ENCODE results near the gene GJB2.
A peak's percentile ranks its signal among the peaks of the same experiment; 100 is the strongest.

The GJB2 gene

GRCh38 chr13:20170921-20171320 lies 21.8 kb downstream of the GJB2 start:
- no peak overlapping the region for H3K4me3 ChIP-seq (ENCODE audit: low read depth, low read length)
- no peak for DNase-seq (ENCODE audit: low read depth)
- no peak for TF ChIP-seq CTCF (IDR thresholded peaks at IDR 0.05; ENCODE audit: low read depth, low read length, missing control alignments)

DNA sequence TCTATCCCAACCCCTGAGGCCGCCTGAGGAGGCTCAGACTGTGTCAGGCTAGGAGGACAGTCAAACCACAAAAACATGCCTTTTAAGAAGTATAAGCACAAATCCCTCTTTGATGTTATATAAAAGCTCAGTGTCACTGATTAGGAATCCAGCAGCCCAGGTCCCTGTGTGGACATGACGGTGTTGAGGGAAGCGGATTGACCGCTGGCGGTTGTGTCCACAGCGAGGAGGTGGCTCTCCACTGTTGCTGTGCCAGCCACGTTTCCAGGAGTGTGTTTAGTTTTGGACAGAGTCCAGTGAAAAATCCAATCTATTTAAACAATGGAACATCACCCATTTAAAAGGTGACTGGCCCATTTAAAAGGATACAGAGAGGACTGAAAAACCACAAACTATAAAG lies 24.3 kb downstream of the GJB2 start:
- no peak for DNase-seq (ENCODE audit: low read depth)
- no peak overlapping the region for H3K4me3 ChIP-seq (ENCODE audit: low read depth, low read length)
- TF ChIP-seq CTCF (IDR thresholded peaks at IDR 0.05; ENCODE audit: low read depth, low read length, missing control alignments), result no peak

GRCh38 chr13:20165417-20166257 lies 27.1 kb downstream of the GJB2 start:
- no peak overlapping the region for H3K4me3 ChIP-seq (ENCODE audit: low read depth, low read length)
- DNase-seq (ENCODE audit: low read depth), result no peak
- no peak for TF ChIP-seq CTCF (IDR thresholded peaks at IDR 0.05; ENCODE audit: low read depth, low read length, missing control alignments)

- no peak for TF ChIP-seq CTCF (IDR thresholded peaks at IDR 0.05; ENCODE audit: low read depth, low read length, missing control alignments)
- H3K4me3 ChIP-seq (ENCODE audit: low read depth, low read length), result peak overlapping the region; percentile 61
- DNase-seq (ENCODE audit: low read depth), result no peak
Observed at GRCh38 chr13:20161951-20162300, 30.8 kb downstream of the GJB2 start.

GRCh38 chr13:20161275-20161950 lies 31.3 kb downstream of the GJB2 start:
- H3K4me3 ChIP-seq (ENCODE audit: low read depth, low read length), result peak overlapping the region; percentile 61
- no peak for TF ChIP-seq CTCF (IDR thresholded peaks at IDR 0.05; ENCODE audit: low read depth, low read length, missing control alignments)
- DNase-seq (ENCODE audit: low read depth), result no peak

DNA sequence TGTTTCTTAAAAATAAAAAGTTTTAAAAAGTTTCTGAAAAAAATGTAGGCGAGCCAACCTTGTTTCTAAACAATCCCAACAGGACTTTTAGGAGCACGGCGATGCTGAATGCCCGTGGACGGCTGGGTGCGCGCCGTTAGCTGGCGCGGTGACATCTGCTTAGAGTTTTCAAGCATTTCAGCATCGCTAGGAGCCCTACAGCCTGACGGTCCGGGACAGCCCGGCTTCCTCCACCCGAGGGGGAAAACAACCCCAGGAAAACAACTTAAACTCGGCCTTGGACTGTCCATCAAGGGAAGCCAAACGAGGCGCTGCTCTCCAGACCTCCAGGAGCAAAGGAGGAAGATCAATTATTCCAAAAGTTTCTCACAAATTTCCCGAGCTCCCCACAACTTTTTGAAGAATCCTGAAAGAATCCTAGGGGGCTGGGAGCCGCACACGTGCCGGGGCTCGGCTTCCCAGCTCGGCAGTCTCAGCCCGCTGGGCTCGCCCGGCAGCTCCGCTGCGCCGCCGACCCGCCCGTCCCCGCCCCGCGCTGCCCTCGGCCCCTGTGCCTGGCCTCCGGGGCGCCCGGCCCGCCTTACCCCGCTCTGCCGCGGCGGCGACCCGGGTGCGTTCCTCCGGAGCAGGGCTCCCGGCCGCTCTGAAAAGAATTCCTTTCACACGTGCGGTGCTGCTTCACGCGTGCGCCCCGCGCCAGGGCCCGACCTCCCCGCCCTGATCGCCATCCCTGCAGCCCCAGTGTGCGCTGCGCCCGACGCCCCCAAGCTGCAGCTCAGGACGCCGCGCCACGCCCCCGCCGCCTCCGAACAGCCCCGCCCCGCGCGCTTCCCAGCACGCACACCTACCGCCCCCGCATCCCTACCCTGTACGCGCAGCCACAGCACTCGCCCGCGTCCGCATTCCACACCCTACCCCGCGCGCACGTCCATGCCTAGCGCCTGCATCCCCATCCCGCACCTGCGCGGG lies 32.1 kb downstream of the GJB2 start, which contains the start of gene GJA3:
TSS of gene GJA3 (minus strand) at position 747 of the 969 bp plus-strand sequence. CDS start 17,764 bp downstream, outside the sequence.
- peak within 1 kb of the TSS; percentile 61 for H3K4me3 ChIP-seq (ENCODE audit: low read depth, low read length)
- TF ChIP-seq CTCF (IDR thresholded peaks at IDR 0.05; ENCODE audit: low read depth, low read length, missing control alignments), result no peak
- no peak for DNase-seq (ENCODE audit: low read depth)

All from GM12864 (cell line).